Epidermal melanocyte (primary cell): ENCODE results near the gene ZNF385B.

Experiments
- DNase-seq: peaks from one replicate; pipeline ENCODE4 v3.0.0; 2011; ENCODE audit warnings: low spot score; ENCODE audit not compliant: insufficient read length

The ZNF385B gene

DNA sequence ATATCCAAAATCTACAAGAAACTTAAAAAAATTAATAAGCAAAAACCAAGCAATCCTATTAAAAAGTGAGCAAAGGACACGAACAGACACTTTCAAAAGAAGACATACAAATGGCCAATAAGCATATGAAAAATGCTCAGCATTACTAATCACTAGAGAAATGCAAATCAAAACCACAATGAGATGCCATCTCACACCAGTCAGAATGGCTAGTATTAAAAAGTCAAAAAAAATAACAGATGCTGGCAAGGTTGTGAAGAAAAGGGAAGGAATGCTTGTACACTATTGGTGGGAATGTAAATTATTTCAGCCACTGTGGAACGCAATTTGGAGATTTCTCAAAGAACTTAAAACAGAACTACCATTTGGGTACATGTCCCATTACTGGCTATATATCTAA is 467.9 kb downstream of the ZNF385B start:
- no peak for DNase-seq
